HG02885 (cell line): ENCODE results near the gene PCSK9.

Source experiments
- ATAC-seq: cut with Tn5 transposase; IDR thresholded peaks from one replicate; pipeline ENCODE4 v1.9.1; 2021; ENCODE audit warnings: mild to moderate bottlenecking; ENCODE audit not compliant: unreplicated experiment, poor library complexity

Gene PCSK9

GRCh38 chr1:55057270-55057955, 18.1 kb downstream of the PCSK9 start:
- ATAC-seq: no peak

- ATAC-seq: no peak
These were observed 18.6 kb downstream of the PCSK9 start for GRCh38 chr1:55057956-55058298.

DNA sequence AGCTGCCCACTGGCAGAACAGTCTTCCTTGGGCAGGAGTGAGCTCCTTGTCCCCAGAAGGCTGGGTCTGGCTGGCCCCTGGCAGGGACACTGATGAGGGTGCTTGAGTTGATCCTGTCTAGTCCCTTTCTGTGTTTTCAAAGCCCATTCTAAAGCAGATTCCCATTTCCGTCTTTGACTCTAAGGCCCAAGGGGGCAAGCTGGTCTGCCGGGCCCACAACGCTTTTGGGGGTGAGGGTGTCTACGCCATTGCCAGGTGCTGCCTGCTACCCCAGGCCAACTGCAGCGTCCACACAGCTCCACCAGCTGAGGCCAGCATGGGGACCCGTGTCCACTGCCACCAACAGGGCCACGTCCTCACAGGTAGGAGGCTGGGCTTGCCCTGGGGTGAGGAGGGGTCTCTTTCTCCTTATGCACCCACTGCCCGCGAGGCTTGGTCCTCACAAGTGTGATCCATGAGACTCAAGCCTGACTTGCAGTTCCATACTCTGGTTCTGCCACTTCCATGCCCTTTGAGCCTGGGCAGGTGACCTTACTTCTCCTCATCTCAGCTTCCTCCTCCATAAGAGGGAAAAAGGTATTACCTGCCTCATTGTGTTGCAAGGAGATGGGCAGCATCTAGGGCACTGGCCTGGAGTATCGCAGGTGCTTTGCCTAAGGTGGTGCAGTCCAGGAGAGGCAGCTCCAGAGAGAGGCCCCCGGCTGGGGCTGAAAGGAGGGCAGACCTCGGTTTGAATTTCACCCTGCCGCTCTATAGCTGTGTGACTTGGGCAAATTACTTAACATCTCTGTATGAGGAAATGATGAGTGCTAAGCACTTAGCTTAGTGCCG, 20.2 kb downstream of the PCSK9 start:
- no peak for ATAC-seq

DNA sequence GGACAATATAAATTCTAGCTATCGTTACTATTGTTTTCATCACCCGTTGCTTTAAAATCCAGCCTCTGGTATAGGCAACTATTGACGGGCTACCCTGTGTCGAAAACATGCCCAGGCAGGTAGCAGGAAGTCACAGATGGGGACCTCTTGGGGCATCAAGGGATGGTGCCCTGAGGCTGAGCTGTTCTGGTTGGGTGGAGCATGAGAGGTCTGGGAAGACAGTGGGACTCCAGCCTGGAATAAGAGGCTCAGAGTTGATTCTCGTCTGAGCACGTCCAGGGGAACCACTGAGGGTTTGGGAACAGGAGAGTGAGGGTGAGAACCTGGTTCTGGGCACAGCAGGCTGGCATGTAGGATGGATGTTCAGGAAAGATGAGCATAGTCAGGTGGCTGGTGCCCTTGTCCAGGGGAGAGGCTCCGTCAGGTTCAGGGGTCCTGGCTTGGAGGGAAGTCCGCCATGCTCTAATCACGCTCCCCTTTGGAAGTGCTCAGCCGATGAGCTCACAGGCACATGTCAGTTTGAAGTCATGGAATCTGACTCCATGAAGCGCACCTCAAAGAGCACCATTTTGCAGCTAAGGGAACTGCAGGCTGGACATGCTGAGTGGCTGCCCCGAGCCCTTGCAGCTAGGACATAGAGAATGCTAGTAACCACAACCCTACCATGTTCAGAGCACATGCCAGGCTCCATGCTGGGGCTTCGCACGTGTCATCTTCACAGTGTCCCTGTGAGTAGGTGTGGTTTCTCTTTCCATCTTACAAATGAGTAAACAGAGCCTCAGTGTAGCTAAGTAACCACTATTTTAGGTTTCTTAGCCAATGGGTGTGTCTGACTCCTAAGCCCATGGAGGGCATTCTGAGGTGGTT, 21.0 kb downstream of the PCSK9 start:
- ATAC-seq: no peak

- ATAC-seq: no peak
These were observed 21.8 kb downstream of the PCSK9 start for GRCh38 chr1:55061000-55061705.

DNA sequence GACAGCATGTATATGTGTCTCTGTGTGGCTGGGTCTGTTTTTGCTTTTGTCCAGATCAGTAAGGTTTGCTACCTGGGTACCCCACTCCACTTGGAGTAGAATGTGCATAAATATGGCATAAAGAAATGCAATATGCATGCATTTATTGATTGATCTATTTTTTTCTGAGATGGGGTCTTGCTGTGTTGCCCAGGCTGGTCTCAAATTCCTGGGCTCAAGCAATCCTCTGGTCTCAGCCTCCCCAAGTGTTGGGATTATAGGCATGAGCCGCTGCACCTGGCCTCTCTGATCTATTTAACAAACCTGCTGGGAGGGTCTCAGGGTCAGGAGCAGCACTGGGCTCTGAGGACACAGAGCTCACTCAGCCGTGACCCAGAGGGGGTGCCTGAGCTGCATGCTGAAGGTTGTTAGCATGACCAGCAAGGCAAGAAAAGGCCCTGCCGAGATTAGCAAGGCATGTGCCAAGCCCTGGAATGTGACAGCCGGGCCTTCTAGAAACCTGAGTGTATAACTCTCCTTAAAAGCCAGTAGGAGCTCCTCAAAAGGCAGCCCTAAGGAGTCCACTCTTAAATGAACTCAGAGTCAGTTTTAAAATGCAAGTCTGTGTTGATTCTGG, 22.5 kb downstream of the PCSK9 start:
- no peak for ATAC-seq

GRCh38 chr1:55062801-55063576, 23.6 kb downstream of the PCSK9 start:
- no peak for ATAC-seq

GRCh38 chr1:55063577-55063942, 24.2 kb downstream of the PCSK9 start:
- ATAC-seq: no peak

DNA sequence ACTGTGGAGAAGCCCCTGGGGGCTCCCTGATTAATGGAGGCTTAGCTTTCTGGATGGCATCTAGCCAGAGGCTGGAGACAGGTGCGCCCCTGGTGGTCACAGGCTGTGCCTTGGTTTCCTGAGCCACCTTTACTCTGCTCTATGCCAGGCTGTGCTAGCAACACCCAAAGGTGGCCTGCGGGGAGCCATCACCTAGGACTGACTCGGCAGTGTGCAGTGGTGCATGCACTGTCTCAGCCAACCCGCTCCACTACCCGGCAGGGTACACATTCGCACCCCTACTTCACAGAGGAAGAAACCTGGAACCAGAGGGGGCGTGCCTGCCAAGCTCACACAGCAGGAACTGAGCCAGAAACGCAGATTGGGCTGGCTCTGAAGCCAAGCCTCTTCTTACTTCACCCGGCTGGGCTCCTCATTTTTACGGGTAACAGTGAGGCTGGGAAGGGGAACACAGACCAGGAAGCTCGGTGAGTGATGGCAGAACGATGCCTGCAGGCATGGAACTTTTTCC, 24.8 kb downstream of the PCSK9 start:
- ATAC-seq: peak; percentile 47

GRCh38 chr1:55064861-55065263, 25.5 kb downstream of the PCSK9 start:
- no peak for ATAC-seq

DNA sequence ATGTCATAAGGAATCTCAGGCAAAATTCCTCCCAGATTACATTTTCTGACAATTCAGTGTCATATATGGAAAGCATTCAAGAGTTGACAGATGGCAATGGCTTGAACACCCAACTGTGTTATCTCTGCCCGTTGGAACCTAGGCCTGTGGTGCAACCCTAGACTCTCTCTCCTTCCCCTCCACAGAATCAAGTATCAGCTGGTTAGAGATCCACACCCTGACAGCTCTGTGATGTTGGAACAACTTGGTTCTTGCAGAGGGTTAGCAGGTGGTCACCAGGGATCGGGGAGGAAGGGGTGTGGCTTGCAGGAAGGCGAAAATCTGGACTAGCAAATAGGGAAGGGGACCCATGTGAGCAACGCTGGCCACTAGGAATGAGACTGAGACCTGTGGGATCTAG, 26.3 kb downstream of the PCSK9 start:
- ATAC-seq: no peak

GRCh38 chr1:55067022-55067778, 27.9 kb downstream of the PCSK9 start:
- no peak for ATAC-seq

DNA sequence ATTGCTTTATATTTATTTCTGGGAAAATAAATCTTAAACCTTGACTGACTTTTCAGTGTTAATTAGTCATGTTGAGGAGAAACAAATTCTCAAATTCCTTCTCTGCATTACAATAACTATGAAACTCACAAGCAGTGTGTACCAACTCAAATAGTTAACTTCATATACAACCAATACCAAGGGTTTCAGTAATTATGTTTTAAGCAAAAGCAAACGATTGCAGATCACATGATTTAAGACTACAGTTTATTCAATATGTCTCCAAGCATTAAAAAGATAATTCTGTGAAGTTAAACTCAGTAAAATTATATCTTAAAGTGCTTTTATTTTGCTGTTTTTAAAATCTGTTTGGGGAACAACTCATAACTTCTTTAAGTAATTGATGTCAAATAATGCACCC, 28.6 kb downstream of the PCSK9 start:
- ATAC-seq: no peak

DNA sequence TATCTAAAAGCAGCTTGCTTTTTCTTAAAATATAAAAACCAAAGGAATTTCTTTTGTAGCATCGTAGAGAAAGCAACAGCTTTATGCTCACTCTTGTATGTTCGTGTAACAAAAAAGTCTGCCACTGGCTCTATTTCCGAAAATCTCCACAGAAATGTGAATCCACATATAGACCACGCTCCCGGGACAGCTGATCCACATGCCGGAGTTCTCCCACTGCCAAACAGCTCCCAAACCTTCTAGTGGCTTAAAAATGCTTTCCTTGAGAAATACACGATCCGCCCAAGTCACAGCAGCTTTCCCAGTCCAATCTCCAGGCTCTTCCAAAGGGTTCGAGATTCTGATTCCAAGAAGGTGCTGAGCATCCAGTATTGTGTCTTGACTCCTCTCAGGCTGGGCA, 29.3 kb downstream of the PCSK9 start:
- ATAC-seq: no peak

GRCh38 chr1:55069280-55069679, 29.9 kb downstream of the PCSK9 start:
- no peak for ATAC-seq

DNA sequence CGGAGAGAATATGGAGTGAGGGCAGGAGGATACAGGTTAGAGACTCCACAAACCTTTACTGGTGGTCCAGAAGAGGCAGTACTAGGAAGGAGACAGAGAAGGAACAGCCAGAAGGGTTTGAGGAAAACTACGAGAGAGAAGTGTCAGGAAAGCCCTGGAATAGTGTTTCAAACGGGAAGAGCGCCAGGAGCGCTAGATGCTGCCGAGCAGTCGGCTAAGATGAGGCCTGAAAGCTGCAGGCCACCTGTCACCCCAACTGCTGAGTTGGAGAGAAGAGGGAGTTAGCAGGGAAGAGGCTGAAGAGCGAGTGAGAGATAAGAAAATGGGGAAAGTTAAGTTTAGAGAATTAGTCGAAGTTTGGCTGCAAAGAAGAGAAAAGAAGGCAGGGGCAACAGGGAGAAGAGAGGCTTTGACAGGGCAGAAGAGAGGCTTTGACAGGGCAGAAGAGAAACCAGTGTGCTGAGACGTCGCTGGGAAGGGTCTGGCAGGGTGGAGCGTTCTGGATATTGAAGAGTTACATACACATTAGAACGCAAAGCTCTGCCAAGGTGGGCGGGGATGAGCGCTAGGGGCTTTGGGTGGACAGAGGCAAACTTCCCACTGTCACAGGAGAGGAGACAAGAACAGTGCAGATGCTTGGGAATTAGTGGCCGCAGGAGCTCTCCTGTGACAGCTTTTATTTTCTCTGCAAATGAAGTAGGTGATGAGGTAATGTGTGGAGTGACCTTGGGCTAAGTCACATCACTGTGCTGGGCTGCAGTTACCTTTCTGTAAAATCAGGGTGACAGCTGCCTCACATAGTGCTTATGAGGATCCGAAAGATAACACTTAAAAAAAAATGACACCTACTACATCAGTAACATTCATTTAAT, 31.2 kb downstream of the PCSK9 start:
- no peak for ATAC-seq

DNA sequence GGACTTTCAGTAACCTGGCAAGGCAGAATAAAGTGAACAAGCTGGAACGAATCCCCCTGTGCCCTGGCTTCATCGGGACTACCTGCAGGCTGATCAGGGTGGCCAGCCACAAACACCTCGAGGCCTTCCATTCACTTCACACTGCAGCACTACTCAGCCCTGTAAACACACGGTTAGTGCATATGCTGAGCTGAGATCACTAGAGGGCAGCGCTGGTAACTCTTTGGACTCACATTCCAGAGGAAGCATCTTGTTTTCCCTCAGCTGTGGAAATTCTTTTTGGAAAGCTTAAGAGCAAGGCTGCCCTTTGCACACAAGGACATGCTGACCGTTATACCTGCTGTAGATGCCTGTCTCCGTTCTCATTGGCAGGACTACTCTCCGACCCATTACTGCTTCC, 32.1 kb downstream of the PCSK9 start:
- ATAC-seq: no peak
